Activated naive CD4-positive, alpha-beta T cell treated with Interleukin-2 at 50 U/mL for 16 hours (primary cell): ENCODE results near the gene CAV2.
A peak's percentile ranks its signal among the peaks of the same experiment; 100 is the strongest.

Experiments
- DNase-seq: peaks from one replicate; pipeline ENCODE4 v3.0.0-alpha.2; 2020

The CAV2 gene

GRCh38 chr7:116496653-116497052 is 2.9 kb upstream of the CAV2 start:
- DNase-seq, result no peak

GRCh38 chr7:116497708-116498107 is 1.8 kb upstream of the CAV2 start:
- DNase-seq, result no peak

- peak; percentile 54 for DNase-seq
Measured at GRCh38 chr7:116500078-116500853, 728 bp downstream of the CAV2 start.

GRCh38 chr7:116501425-116502167 is 2.1 kb downstream of the CAV2 start:
- no peak for DNase-seq

- DNase-seq, result no peak
Measured at GRCh38 chr7:116502201-116503096, 2.9 kb downstream of the CAV2 start.

- DNase-seq, result no peak
Measured at GRCh38 chr7:116503835-116504234, 4.3 kb downstream of the CAV2 start.

GRCh38 chr7:116505278-116505677 is 5.7 kb downstream of the CAV2 start:
- no peak for DNase-seq

GRCh38 chr7:116505823-116506222 is 6.3 kb downstream of the CAV2 start:
- no peak for DNase-seq

GRCh38 chr7:116509982-116510579 is 10.5 kb downstream of the CAV2 start:
- DNase-seq, result no peak

- no peak for DNase-seq
Measured at GRCh38 chr7:116510795-116511194, 11.3 kb downstream of the CAV2 start.

GRCh38 chr7:116511552-116512519 is 12.3 kb downstream of the CAV2 start:
- peak; percentile 15 for DNase-seq

- DNase-seq, result no peak
Measured at GRCh38 chr7:116512520-116513188, 13.1 kb downstream of the CAV2 start.

- DNase-seq, result no peak
Measured at GRCh38 chr7:116515584-116515983, 16.0 kb downstream of the CAV2 start.

GRCh38 chr7:116516324-116516723 is 16.8 kb downstream of the CAV2 start:
- DNase-seq, result no peak

GRCh38 chr7:116517626-116518025 is 18.1 kb downstream of the CAV2 start:
- DNase-seq, result no peak

GRCh38 chr7:116518961-116519360 is 19.4 kb downstream of the CAV2 start:
- no peak for DNase-seq

GRCh38 chr7:116521046-116521664 is 21.6 kb downstream of the CAV2 start:
- DNase-seq, result no peak

GRCh38 chr7:116522247-116522646 is 22.7 kb downstream of the CAV2 start:
- no peak for DNase-seq

- no peak for DNase-seq
Measured at GRCh38 chr7:116524221-116524608, 24.7 kb downstream of the CAV2 start.

- peak; percentile 29 for DNase-seq
Measured at GRCh38 chr7:116524609-116525297, 25.2 kb downstream of the CAV2 start, which contains the start of gene CAV1. TSS of gene CAV1 (plus strand) at chr7:116525036. CDS start at chr7:116525063, 27 bp downstream.
